Measurements from ENCODE around the gene SCG5.

Gene SCG5

GRCh38 chr15:32704395-32704981 lies 63.0 kb downstream of the SCG5 start:
- Histone ChIP-seq H3F3A (ENCODE audit: insufficient read depth, low read length) (no peaks in the 10 kb centered on the region), H3K79me2 (ENCODE audit: insufficient read depth, low read length) (no peaks in the 10 kb centered on the region), H3K4me2 (ENCODE audit: low read length) (no peak overlapping the region), H2AFZ (ENCODE audit: low read length) (no peak overlapping the region), H3K9me2 (ENCODE audit: low read depth, low read length) (no peaks in the 10 kb centered on the region), H3K4me3 (ENCODE audit: low read depth, low read length, poor library complexity, severe bottlenecking) (no peak overlapping the region), H4K20me1 (ENCODE audit: insufficient read depth, low read length) (no peaks in the 10 kb centered on the region), H3K4me1 (ENCODE audit: insufficient read depth, low read length, severe bottlenecking) (no peaks in the 10 kb centered on the region), H3K27ac (ENCODE audit: low read depth, low read length, poor library complexity, severe bottlenecking) (no peak overlapping the region), H3K9ac (ENCODE audit: low read length) (no peak overlapping the region), H3K36me3 (ENCODE audit: insufficient read depth, low read length) (no peaks in the 10 kb centered on the region), H3K27me3 (ENCODE audit: insufficient read depth, low read length) (no peaks in the 10 kb centered on the region), H3K9me3 (ENCODE audit: low read length) (no peaks in the 10 kb centered on the region)
- TF ChIP-seq CTCF (IDR thresholded peaks at IDR 0.05; ENCODE audit: low read length) (no peak), EZH2 (IDR thresholded peaks at IDR 0.05; ENCODE audit: borderline replicate concordance, low read length) (no peak)

DNA sequence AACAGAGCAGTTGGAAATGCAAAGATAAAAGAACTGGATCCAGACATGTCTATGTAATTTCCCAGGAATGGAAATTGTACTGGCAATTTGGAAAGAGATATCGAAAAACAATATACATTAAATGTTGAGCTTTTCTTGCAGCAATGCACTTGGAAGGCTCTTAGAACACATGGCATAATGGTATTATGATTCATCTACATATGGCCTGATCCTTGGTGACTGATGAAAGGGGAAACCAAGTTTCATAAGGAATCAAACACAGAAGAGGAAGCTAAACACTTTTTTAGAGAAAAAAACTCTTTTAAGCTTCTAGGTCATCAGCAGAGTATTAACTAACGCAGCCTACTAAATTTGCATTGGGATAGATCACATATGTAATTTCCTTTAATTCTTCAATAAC lies 63.9 kb downstream of the SCG5 start:
- no peaks in the 10 kb centered on the region for H3K36me3 ChIP-seq (ENCODE audit: insufficient read depth, low read length)
- H4K20me1 ChIP-seq (ENCODE audit: insufficient read depth, low read length), result no peaks in the 10 kb centered on the region
- H3K27me3 ChIP-seq (ENCODE audit: insufficient read depth, low read length), result no peaks in the 10 kb centered on the region
- no peaks in the 10 kb centered on the region for H3F3A ChIP-seq (ENCODE audit: insufficient read depth, low read length)
- no peaks in the 10 kb centered on the region for H3K4me1 ChIP-seq (ENCODE audit: insufficient read depth, low read length, severe bottlenecking)
- H3K4me2 ChIP-seq (ENCODE audit: low read length), result no peak overlapping the region
- no peaks in the 10 kb centered on the region for H3K9me3 ChIP-seq (ENCODE audit: low read length)
- H3K4me3 ChIP-seq (ENCODE audit: low read depth, low read length, poor library complexity, severe bottlenecking), result no peak overlapping the region
- H2AFZ ChIP-seq (ENCODE audit: low read length), result no peak overlapping the region; the same call in 1 of the 2 replicates
- H3K27ac ChIP-seq (ENCODE audit: low read depth, low read length, poor library complexity, severe bottlenecking), result no peak overlapping the region
- TF ChIP-seq CTCF (IDR thresholded peaks at IDR 0.05; ENCODE audit: low read length) (no peak), EZH2 (IDR thresholded peaks at IDR 0.05; ENCODE audit: borderline replicate concordance, low read length) (no peak)
- H3K9ac ChIP-seq (ENCODE audit: low read length), result no peak overlapping the region
- no peaks in the 10 kb centered on the region for H3K79me2 ChIP-seq (ENCODE audit: insufficient read depth, low read length)
- no peaks in the 10 kb centered on the region for H3K9me2 ChIP-seq (ENCODE audit: low read depth, low read length)

DNA sequence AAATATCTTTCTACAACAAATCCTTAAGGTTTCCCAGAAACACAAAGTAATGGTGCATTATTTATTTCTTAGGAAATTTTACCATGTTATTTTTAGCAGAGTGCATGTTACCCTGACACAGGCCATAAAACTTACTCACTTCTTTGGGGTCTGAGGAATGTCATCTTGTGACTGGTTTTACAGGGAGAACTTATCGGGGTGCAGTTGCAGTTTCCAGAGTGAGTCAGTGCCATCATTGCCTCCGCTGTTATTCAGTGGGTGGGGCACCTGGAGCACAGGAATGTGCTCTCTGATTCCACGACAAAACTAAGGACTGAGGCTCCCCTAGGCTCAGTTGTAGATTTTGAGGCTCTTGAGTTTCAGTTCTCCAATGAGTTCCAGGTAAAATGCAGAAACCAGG lies 65.2 kb downstream of the SCG5 start:
- H3K36me3 ChIP-seq (ENCODE audit: insufficient read depth, low read length), result no peaks in the 10 kb centered on the region
- no peak overlapping the region for H3K9ac ChIP-seq (ENCODE audit: low read length)
- H2AFZ ChIP-seq (ENCODE audit: low read length), result no peak overlapping the region
- no peaks in the 10 kb centered on the region for H4K20me1 ChIP-seq (ENCODE audit: insufficient read depth, low read length)
- no peak overlapping the region for H3K4me2 ChIP-seq (ENCODE audit: low read length)
- H3K27ac ChIP-seq (ENCODE audit: low read depth, low read length, poor library complexity, severe bottlenecking), result no peak overlapping the region
- H3K27me3 ChIP-seq (ENCODE audit: insufficient read depth, low read length), result no peaks in the 10 kb centered on the region
- H3K9me2 ChIP-seq (ENCODE audit: low read depth, low read length), result no peaks in the 10 kb centered on the region
- no peak overlapping the region for H3K4me3 ChIP-seq (ENCODE audit: low read depth, low read length, poor library complexity, severe bottlenecking)
- no peaks in the 10 kb centered on the region for H3F3A ChIP-seq (ENCODE audit: insufficient read depth, low read length)
- no peaks in the 10 kb centered on the region for H3K9me3 ChIP-seq (ENCODE audit: low read length)
- no peaks in the 10 kb centered on the region for H3K4me1 ChIP-seq (ENCODE audit: insufficient read depth, low read length, severe bottlenecking)
- no peaks in the 10 kb centered on the region for H3K79me2 ChIP-seq (ENCODE audit: insufficient read depth, low read length)
- TF ChIP-seq CTCF (IDR thresholded peaks at IDR 0.05; ENCODE audit: low read length), result no peak
- no peak for TF ChIP-seq EZH2 (IDR thresholded peaks at IDR 0.05; ENCODE audit: borderline replicate concordance, low read length)

Data from OCI-LY1 (cell line).